Karpas-422 (cell line): ENCODE results near the gene CCDC136. TPM values are rescaled to one million over a fixed set of nuclear protein-coding genes. Genes with fewer than 3 reads are reported as not detected.

Experiments
- DNase-seq: peaks from one replicate; pipeline ENCODE4 v3.0.0-alpha.2; 2015
- H2AFZ ChIP-seq: fragments of 200-600 bp; sonication (generic); 2 replicates; pipeline ENCODE4 v1.6.1; 2014; ENCODE audit warnings: antibody characterized with exemption, low read length, mixed read lengths
- H3K27ac ChIP-seq: fragments of 200-600 bp; sonication (generic); 2 replicates; pipeline ENCODE4 v1.5.1; 2014; ENCODE audit warnings: mild to moderate bottlenecking, low read length, moderate library complexity
- H3K27me3 ChIP-seq: fragments of 200-600 bp; sonication (generic); 2 replicates; pipeline ENCODE4 v1.6.1; 2014; ENCODE audit warnings: low read length, mixed read lengths
- H3K36me3 ChIP-seq: fragments of 200-600 bp; sonication (generic); 2 replicates; pipeline ENCODE4 v1.6.1; 2014; ENCODE audit warnings: low read length, mixed read lengths; ENCODE audit not compliant: insufficient read depth
- H3K4me1 ChIP-seq: fragments of 200-600 bp; sonication (generic); 2 replicates; pipeline ENCODE4 v1.6.1; 2014; ENCODE audit warnings: mild to moderate bottlenecking, low read length, mixed read lengths
- H3K4me2 ChIP-seq: fragments of 200-600 bp; sonication (generic); 2 replicates; pipeline ENCODE4 v1.6.1; 2014; ENCODE audit warnings: low read length, low read depth, mild to moderate bottlenecking; ENCODE audit not compliant: poor library complexity, severe bottlenecking
- H3K4me3 ChIP-seq: fragments of 200-600 bp; sonication (generic); 2 replicates; pipeline ENCODE4 v1.5.1; 2014; ENCODE audit warnings: mild to moderate bottlenecking, antibody characterized with exemption, low read length, mixed read lengths
- H3K79me2 ChIP-seq: fragments of 200-600 bp; sonication (generic); 2 replicates; pipeline ENCODE4 v1.6.1; 2014; ENCODE audit warnings: mild to moderate bottlenecking, low read length, mixed read lengths
- H3K9ac ChIP-seq: fragments of 200-600 bp; sonication (generic); 2 replicates; pipeline ENCODE4 v1.6.0; 2014; ENCODE audit warnings: low read length
- H3K9me2 ChIP-seq: fragments of 200-600 bp; sonication (generic), shearing (Covaris generic); replicated peaks from 2 replicates; pipeline ENCODE4 v1.6.0; 2014; ENCODE audit warnings: mild to moderate bottlenecking, low read length, moderate library complexity; ENCODE audit not compliant: insufficient read depth
- H3K9me3 ChIP-seq: fragments of 300-700, 200-600 bp; sonication (generic); 2 replicates; pipeline ENCODE4 v1.6.1; 2014; ENCODE audit warnings: low read length, mixed read lengths
- H4K20me1 ChIP-seq: fragments of 200-600 bp; sonication (generic); 2 replicates; pipeline ENCODE4 v1.6.1; 2014; ENCODE audit warnings: mild to moderate bottlenecking, antibody characterized with exemption, low read length, low read depth; ENCODE audit not compliant: insufficient read depth
- total RNA-seq: library from RNA; depleted of rRNA; stranded (reverse); fragments of >200 nt; shearing (Covaris generic); gene quantifications from 2 replicates; pipeline ENCODE4 v1.2.3, GENCODE V29; 2014; ENCODE audit warnings: low replicate concordance

CCDC136 gene
- total RNA-seq, 1 experiment from 2014 or later, result 32.5 TPM

DNA sequence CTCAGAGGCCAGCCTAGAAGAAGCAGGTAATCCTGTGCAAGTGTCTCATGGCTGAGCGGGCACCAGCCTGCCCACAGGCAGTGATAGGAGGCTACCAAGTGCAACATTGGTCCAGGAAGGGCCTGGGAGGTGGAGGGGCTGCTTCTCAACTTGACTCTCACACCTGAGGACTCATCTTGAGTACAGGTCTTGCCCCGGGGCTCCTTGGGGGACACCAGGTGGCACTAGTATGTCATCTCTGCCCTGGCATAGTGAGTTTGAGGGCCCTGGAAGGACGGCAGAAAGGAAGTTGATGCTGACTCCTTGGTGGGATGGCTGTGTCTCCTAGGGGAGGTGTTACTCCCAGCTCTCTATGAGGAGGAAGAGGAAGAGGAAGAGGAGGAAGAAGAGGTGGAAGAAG is 2.3 kb downstream of the CCDC136 start:
- Histone ChIP-seq H3K36me3 (no peaks in the 10 kb centered on the region), H3K27me3 (no peaks in the 10 kb centered on the region), H3K4me3 (no peak overlapping the region), H3K9me2 (no peaks in the 10 kb centered on the region), H3K9ac (no peak overlapping the region), H3K27ac (no peak overlapping the region), H3K4me1 (peaks cover 19% of the 10 kb centered on the region), H3K79me2 (peaks cover 5% of the 10 kb centered on the region; the same call in 1 of the 2 replicates), H3K9me3 (no peaks in the 10 kb centered on the region), H3K4me2 (no peak overlapping the region), H4K20me1 (no peaks in the 10 kb centered on the region), H2AFZ (no peak overlapping the region)
- peak; percentile 65 for DNase-seq

DNA sequence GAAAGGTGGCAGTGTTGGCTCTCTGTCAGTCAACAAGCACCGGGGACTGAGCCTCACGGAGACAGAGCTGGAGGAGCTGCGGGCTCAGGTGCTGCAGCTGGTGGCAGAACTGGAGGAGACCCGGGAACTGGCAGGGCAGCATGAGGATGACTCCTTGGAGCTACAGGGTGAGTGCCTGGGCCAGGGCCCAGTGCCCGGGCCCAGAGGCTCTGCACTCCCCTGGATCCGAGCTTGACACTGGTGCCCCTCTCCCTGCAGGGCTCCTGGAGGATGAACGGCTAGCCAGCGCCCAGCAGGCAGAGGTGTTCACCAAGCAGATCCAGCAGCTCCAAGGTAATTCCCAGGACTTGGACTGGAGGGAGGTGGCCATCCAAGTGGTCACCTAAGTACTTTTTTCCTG is 2.7 kb downstream of the CCDC136 start:
- H3K9ac ChIP-seq, result no peak overlapping the region
- no peak overlapping the region for H3K27ac ChIP-seq
- no peak overlapping the region for H3K4me3 ChIP-seq
- H3K9me3 ChIP-seq, result no peaks in the 10 kb centered on the region
- peaks cover 5% of the 10 kb centered on the region; the same call in 1 of the 2 replicates for H3K79me2 ChIP-seq
- DNase-seq, result no peak
- H2AFZ ChIP-seq, result no peak overlapping the region
- H3K4me2 ChIP-seq, result no peak overlapping the region
- H3K4me1 ChIP-seq, result peaks cover 22% of the 10 kb centered on the region
- no peaks in the 10 kb centered on the region for H3K27me3 ChIP-seq
- no peaks in the 10 kb centered on the region for H3K9me2 ChIP-seq
- no peaks in the 10 kb centered on the region for H3K36me3 ChIP-seq
- H4K20me1 ChIP-seq, result no peaks in the 10 kb centered on the region

DNA sequence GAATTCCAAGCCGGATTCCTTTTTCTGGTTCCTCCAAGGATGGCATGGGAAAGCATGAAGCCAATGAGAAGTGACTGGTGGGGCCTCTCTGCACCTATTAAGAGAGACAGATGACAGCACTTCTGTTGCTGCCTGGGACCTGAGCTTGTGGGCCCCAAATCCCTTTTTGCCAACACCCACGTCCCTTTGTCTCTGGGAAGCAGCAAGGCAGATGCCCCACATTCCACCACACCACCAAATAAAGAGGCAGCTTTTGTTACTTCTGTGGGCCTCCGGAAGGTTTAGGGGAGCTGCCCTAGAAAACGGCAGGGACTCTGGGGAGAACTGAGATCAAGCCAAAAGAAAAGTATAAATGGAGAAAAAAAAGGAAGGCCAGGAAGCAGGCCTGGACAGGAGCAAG is 3.4 kb downstream of the CCDC136 start:
- Histone ChIP-seq H3K79me2 (peaks cover 5% of the 10 kb centered on the region; the same call in 1 of the 2 replicates), H3K36me3 (no peaks in the 10 kb centered on the region), H3K9ac (no peak overlapping the region), H4K20me1 (no peaks in the 10 kb centered on the region), H3K9me3 (no peaks in the 10 kb centered on the region), H3K27me3 (no peaks in the 10 kb centered on the region), H3K9me2 (no peaks in the 10 kb centered on the region), H3K4me2 (no peak overlapping the region), H3K4me3 (no peak overlapping the region), H3K4me1 (peaks cover 22% of the 10 kb centered on the region), H2AFZ (no peak overlapping the region), H3K27ac (no peak overlapping the region)
- DNase-seq, result no peak

DNA sequence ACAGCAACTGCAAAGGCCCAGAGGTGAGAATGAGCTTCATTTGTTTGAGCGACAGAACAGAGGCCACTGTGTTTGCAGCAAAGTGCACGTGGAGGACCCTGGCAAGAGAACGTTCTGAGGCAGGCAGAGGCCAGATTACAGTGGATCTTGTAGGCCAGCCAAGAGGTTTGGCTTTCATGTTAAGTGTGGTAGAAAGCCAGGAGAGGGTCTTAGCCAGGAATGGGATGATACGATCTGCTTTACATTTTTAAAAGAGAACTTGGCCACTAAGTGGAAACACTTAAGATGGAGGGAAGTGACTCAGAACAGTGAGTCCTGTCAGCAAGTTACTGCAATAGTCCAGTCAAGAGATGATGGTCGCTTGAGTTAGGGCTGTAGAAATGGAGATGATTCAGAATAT is 4.6 kb downstream of the CCDC136 start:
- Histone ChIP-seq H4K20me1 (no peaks in the 10 kb centered on the region), H3K4me1 (peaks cover 16% of the 10 kb centered on the region), H3K79me2 (peaks cover 5% of the 10 kb centered on the region; the same call in 1 of the 2 replicates), H3K36me3 (peaks cover 6% of the 10 kb centered on the region; the same call in 1 of the 2 replicates), H3K27me3 (no peaks in the 10 kb centered on the region), H3K9me2 (no peaks in the 10 kb centered on the region), H3K9me3 (no peaks in the 10 kb centered on the region), H3K27ac (no peak overlapping the region), H3K9ac (no peak overlapping the region), H3K4me2 (no peak overlapping the region), H2AFZ (no peak overlapping the region), H3K4me3 (no peak overlapping the region)
- no peak for DNase-seq

DNA sequence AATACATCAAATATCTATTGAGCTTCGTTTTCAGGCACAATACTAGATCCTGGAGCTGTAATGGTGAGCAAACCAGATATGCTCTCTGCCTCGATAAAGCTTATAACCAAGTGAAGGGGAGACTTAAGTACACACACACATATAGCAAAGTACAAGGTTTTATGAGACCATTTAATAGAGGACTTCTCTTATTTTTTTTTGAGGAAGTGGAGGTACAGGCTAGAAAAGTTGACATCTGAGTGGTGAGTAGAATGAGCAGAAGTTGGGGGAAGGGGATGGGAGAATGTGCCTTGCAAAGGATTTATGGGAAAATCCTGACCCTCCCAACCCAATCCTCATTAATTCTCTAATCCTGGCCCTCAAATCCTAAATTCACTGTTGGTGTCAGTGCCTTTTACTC is 7.7 kb downstream of the CCDC136 start:
- DNase-seq, result no peak
- Histone ChIP-seq H3K79me2 (no peaks in the 10 kb centered on the region), H3K9me3 (no peaks in the 10 kb centered on the region), H2AFZ (no peak overlapping the region), H4K20me1 (no peaks in the 10 kb centered on the region), H3K9me2 (no peaks in the 10 kb centered on the region), H3K27ac (no peak overlapping the region), H3K4me1 (0 out of 2 replicates have a peak, but pooled peaks cover 2% of the 10 kb centered on the region), H3K27me3 (no peaks in the 10 kb centered on the region), H3K4me3 (no peak overlapping the region), H3K36me3 (peaks cover 7% of the 10 kb centered on the region; the same call in 1 of the 2 replicates), H3K4me2 (no peak overlapping the region), H3K9ac (no peak overlapping the region)

DNA sequence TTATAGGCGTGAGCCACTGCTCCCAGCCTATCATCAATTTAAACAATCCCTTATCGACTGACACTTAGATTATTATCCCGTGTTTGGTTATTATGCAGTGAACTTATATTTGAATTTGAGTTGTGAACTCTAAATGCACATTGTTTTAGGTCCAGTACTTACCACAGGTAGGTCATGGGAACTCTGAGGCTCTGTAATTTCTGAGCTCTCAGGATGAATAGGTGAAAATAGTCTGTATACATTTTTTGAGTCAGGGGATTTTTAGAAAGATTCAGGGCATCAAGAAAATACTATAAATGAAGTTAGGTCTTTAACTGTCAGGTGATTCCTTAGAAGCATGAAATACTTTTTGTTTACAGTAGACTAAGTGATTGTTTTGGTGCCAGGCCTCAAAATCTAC is 8.8 kb downstream of the CCDC136 start:
- Histone ChIP-seq H3K27me3 (no peaks in the 10 kb centered on the region), H3K4me2 (no peak overlapping the region), H3K9me3 (no peaks in the 10 kb centered on the region), H3K9ac (no peak overlapping the region), H3K9me2 (no peaks in the 10 kb centered on the region), H3K27ac (no peak overlapping the region), H2AFZ (no peak overlapping the region), H4K20me1 (no peaks in the 10 kb centered on the region), H3K36me3 (peaks cover 7% of the 10 kb centered on the region; the same call in 1 of the 2 replicates), H3K4me3 (no peak overlapping the region), H3K79me2 (no peaks in the 10 kb centered on the region), H3K4me1 (0 out of 2 replicates have a peak, but pooled peaks cover 2% of the 10 kb centered on the region)
- DNase-seq, result no peak

DNA sequence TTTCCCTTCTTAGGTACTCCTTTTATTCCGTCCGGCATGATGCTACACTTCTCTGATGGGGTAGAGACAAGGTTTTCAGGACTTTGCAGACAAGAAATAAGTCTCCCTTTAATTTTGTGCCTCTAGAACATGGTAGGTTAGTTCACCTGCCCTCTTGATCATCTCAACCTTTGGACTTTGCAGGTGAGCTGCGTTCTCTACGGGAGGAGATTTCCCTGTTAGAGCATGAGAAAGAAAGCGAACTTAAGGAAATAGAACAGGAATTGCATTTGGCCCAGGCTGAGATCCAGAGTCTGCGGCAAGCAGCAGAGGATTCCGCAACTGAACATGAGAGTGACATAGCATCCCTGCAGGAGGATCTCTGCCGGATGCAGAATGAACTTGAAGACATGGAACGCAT is 9.2 kb downstream of the CCDC136 start:
- Histone ChIP-seq H3K4me1 (0 out of 2 replicates have a peak, but pooled peaks cover 2% of the 10 kb centered on the region), H3K27me3 (no peaks in the 10 kb centered on the region), H3K36me3 (peaks cover 7% of the 10 kb centered on the region; the same call in 1 of the 2 replicates), H3K9me2 (no peaks in the 10 kb centered on the region), H3K4me3 (no peak overlapping the region), H3K27ac (no peak overlapping the region), H3K79me2 (no peaks in the 10 kb centered on the region), H3K9me3 (no peaks in the 10 kb centered on the region), H2AFZ (no peak overlapping the region), H3K4me2 (no peak overlapping the region), H3K9ac (no peak overlapping the region), H4K20me1 (no peaks in the 10 kb centered on the region)
- no peak for DNase-seq

DNA sequence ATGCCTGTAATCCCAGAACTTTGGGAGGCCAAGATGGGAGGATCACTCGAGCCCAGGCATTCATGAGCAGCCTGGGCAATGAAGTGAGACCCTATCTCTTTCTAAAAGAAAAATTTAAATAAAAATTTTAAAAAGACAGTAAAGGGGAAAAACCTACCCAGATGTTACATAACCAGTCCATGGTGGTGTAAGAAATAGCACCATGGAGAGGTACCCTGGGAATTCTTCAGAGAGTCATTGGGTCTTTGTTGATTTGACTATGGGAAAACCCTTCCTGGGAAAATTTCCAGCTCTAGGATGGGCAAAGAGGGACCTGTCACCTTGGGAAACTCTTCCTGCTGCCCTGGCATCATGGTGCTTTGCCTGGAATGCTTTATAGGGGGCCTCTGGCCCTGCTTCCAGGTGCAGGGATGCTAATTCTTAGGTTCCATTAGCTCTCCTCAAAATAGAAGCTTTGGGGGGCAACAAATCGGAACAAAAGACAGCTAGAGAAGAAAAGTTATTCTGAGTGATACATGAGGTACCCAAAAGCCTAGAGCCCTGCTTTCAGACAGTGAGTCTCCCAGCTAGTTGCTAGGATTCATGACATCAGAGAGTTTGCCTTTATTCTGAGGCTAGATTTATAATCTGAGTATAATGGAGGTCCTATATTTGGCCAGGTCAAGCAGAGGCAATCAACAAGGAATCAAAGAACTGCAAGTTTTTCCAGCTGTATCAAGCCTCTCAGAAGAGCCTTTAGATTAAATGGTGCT is 10.1 kb downstream of the CCDC136 start:
- Histone ChIP-seq H3K9me3 (no peaks in the 10 kb centered on the region), H2AFZ (no peak overlapping the region), H4K20me1 (no peaks in the 10 kb centered on the region), H3K27ac (no peak overlapping the region), H3K4me2 (no peak overlapping the region), H3K4me1 (0 out of 2 replicates have a peak, but pooled peaks cover 2% of the 10 kb centered on the region), H3K27me3 (no peaks in the 10 kb centered on the region), H3K79me2 (no peaks in the 10 kb centered on the region), H3K36me3 (peaks cover 7% of the 10 kb centered on the region; the same call in 1 of the 2 replicates), H3K4me3 (no peak overlapping the region), H3K9ac (no peak overlapping the region), H3K9me2 (no peaks in the 10 kb centered on the region)
- no peak for DNase-seq
